AG10803 (cell line): Measurements from ENCODE around the gene SRMS.

Experiments used
- DNase-seq: peaks from one replicate; pipeline ENCODE4 v3.0.0; 2010; ENCODE audit warnings: low read depth
- H3K4me3 ChIP-seq: 2 replicates; pipeline ENCODE4 v1.5.1; 2011; ENCODE audit warnings: mild to moderate bottlenecking, low read length, control low read depth
- TF ChIP-seq, protein P1 (sequence below): conservative IDR thresholded peaks from 2 replicates; pipeline ENCODE4 v1.5.1; 2011; ENCODE audit warnings: mild to moderate bottlenecking, low read length, control low read depth, inconsistent platforms

The SRMS gene

DNA sequence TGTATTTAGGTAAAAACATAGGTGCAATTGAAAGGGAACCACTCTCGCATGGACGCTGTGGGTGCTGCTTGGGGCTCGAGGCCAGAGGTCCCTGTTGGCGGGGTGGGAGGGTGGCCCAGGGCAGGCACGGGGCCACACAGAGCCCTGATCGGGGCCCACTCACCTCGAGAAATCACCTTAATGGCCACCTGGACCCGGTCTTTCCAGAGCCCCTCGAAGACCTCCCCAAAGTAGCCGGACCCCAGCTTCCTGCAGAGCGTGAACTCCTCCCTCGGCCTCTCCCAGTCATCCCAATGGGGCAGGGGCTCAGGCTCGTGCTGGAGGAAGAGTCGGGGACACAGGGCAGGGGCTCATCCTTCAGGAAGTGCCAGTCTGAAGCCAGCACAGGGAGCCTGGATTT is 14.2 kb downstream of the SRMS start:
- no peak for DNase-seq
- no peak overlapping the region for H3K4me3 ChIP-seq
- TF ChIP-seq, protein P1, sequence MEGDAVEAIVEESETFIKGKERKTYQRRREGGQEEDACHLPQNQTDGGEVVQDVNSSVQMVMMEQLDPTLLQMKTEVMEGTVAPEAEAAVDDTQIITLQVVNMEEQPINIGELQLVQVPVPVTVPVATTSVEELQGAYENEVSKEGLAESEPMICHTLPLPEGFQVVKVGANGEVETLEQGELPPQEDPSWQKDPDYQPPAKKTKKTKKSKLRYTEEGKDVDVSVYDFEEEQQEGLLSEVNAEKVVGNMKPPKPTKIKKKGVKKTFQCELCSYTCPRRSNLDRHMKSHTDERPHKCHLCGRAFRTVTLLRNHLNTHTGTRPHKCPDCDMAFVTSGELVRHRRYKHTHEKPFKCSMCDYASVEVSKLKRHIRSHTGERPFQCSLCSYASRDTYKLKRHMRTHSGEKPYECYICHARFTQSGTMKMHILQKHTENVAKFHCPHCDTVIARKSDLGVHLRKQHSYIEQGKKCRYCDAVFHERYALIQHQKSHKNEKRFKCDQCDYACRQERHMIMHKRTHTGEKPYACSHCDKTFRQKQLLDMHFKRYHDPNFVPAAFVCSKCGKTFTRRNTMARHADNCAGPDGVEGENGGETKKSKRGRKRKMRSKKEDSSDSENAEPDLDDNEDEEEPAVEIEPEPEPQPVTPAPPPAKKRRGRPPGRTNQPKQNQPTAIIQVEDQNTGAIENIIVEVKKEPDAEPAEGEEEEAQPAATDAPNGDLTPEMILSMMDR, result no peak

DNA sequence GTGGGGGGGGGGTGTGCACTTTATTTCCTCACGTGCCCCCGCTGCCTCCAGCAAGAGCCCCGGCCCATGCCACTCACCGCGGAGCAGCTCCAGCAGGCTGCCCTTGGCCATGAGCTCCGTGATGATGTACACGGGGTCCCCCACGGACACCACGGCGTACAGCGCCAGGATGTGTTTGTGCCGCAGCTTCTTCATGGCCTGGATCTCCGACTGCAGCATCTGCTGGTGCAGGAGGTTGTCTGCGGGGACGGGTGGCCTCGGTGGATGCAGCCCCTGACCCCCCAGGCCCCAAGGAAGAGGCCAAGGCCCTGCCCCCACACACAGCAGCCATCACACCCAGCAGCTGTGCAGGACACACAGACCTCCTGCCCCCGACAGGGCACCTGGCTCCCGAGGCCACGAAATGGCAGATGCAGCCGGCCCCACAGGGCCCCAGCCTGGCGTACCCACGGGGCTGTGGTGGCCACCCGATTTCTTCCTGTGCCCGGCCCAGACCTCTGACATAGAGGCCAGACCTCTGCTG is 15.0 kb downstream of the SRMS start:
- H3K4me3 ChIP-seq, result no peak overlapping the region
- TF ChIP-seq, protein P1, result no peak
- DNase-seq, result no peak

DNA sequence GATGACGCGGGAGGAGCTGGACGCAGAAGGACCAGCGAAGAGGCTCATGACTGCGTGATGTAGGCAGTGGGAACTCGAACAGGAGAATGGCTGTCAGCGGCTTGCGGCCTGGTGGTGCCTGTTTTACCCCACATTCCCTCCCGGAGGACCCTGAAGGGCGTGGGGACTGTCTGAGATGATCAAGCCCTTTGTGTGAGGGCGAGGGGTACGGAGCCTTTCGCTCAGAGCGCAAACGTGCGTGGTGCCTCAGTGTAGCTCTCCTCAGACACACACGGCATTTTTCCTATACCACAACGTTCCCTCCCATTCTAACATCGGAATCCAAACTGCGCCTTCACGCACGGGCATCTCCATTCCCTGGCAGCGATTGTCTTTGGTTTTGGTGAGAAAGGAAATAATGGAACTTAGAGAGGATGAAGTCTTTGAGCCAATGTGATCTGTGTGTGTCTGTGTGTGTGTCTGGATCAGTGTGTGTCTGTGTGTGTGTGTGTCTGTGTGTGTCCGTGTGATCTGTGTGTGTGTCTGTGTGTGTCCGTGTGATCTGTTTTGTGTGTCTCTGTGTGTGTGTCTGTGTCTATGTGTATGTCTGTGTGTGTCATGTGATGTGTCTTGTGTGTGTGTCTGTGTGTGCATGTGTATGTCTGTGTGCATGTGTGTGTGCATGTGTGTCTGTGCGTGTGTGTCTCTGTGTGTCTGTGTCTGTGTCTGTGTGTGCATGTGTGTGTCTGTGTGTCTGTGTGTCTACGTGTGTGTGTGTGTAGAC is 15.7 kb downstream of the SRMS start:
- TF ChIP-seq, protein P1, result no peak
- no peak overlapping the region for H3K4me3 ChIP-seq
- DNase-seq, result no peak

DNA sequence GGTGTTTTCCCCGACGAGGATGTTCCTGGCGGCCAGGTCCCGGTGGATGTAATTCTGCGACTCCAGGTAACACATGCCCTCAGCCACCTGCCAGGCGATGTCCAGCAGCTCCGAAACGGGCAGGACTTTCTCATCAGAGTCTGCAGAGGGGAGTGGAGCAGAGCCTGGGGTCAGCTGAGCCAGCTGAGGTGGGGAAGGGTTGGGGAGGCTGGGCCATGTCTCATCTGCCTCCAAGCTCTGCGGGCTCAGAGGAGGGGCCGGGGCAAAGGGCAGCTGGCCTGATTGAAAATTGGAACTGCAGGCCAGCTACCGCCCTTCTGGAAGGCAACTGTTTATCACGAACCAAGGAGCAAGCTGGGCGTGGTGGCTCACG is 16.8 kb downstream of the SRMS start:
- no peak for DNase-seq
- no peak overlapping the region for H3K4me3 ChIP-seq
- TF ChIP-seq, protein P1, result no peak

DNA sequence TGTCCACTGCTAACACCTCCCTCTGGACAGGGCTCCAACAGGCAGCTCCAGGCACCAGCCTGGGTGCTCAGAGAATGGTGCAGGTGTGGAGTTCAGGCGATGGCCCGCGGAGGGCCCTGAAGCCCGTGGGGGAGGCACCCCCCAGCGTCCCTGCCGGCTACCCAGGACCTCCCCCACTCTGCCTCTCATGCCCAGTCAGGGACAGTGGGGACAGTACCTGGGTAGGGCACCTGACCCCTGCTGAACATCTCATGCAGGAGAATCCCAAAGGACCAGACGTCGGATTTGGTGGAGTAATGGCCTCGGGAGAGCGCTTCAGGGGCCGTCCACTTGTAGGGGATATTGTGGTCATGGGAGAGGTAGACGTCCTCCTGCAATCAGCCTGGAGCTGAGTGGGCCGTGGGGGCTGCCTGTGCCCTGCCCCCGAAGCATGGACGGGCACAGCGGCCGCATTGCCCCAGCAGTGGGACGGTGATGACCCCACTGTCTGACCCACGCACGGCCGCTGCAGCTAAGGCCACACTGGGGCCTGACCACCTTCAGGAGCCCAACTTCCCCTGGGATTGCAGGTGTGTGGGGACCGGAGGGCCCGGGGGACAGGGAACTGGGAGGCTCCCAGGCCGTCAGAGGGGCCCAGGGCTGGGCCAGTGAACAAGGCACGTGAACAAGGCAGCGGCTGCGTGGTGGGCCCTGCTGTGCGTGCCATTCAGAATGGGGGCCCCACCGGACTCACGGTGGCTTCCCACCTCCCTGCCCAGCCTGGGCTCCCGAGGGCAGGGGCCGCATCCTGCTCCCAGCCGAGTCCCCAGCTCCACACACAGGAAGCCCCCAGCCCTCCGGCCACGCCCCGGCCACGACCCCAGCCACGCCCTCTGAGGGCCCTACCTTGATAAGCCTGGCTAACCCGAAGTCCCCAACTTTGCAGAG is 17.4 kb downstream of the SRMS start:
- TF ChIP-seq, protein P1, result no peak
- no peak overlapping the region for H3K4me3 ChIP-seq
- DNase-seq, result no peak

DNA sequence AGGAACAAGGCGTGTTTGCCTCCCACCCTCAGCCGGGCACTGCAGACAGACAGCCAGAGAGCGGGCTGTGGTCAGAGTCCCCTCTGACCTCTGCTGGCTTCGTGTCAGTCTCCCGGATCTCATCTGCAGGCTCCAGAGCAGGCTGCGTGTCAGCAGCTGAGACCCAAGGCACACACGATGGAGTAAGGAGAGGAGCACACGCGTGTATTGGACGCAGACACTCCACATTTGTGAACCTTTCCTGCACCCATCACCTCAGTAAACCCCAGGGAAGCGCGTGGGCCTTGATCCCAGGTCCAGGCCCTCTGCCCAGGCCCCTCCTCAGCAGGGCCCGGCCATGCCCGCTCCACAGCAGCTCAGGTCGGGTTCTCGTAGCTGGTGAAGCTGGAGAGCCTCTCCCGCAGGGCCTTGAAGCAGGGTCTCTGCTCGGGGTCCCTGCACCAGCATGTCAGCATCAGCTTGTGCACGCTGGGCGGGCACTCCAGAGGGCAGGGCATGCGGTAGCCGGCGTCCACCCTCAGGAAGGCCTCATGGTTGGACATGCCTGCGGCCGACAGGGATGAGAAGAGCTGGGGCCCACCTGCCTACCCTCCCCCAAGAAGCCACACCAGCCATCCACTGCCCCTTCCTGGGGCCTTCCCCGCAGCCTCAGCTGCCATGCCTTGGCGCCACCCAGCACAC is 18.2 kb downstream of the SRMS start:
- TF ChIP-seq, protein P1, result no peak
- DNase-seq, result no peak
- H3K4me3 ChIP-seq, result no peak overlapping the region
